Muscle of back (tissue), 11 donors: ENCODE data around the gene GTPBP4. TPM values are rescaled to one million over a fixed set of nuclear protein-coding genes. Genes with fewer than 3 reads are reported as not detected.
A peak's percentile ranks its signal among the peaks of the same experiment; 100 is the strongest.
"Not testable (repeated sequence)": the region's sequence is repeated elsewhere in the genome, so short reads cannot be mapped to it uniquely, and the experiment has no call there.

Source experiments
- DNase-seq, 3 donors: peaks; one replicate each; pipeline versions ENCODE4 v3.0.0 to v3.0.0-alpha.2; 2013
- polyA plus RNA-seq, 10 donors: library from polyadenylated mRNA; unstranded; fragments of 120-200 nt; gene quantifications; one replicate each; pipeline ENCODE4 v1.2.1, GENCODE V29; 2013; ENCODE audit not compliant: insufficient read length in 10 of 10

The GTPBP4 gene
- polyA plus RNA-seq, 10 donors: 37.4 to 55.4 (median 48.8) TPM

- peak in 2 of 3 donors; percentile 5 to 73 for DNase-seq
Observed at GRCh38 chr10:986881-987619, 1.2 kb upstream of the GTPBP4 start.

GRCh38 chr10:987620-987869, 689 bp upstream of the GTPBP4 start:
- DNase-seq: no peak

- no peak for DNase-seq
Observed at GRCh38 chr10:988667-989545, 672 bp downstream of the GTPBP4 start.

GRCh38 chr10:990808-991207, 2.6 kb downstream of the GTPBP4 start:
- no peak for DNase-seq

GRCh38 chr10:992467-992866, 4.2 kb downstream of the GTPBP4 start:
- no peak for DNase-seq

- peak; percentile 17 to 36 (median 27) for DNase-seq
Observed at GRCh38 chr10:992871-993270, 4.6 kb downstream of the GTPBP4 start.

- DNase-seq: no peak
Observed at GRCh38 chr10:994836-995558, 6.8 kb downstream of the GTPBP4 start.

- DNase-seq: no peak
Observed at GRCh38 chr10:995559-995926, 7.3 kb downstream of the GTPBP4 start.

- no peak for DNase-seq
Observed at GRCh38 chr10:996031-996430, 7.8 kb downstream of the GTPBP4 start.

- no peak for DNase-seq
Observed at GRCh38 chr10:997266-998022, 9.2 kb downstream of the GTPBP4 start.

GRCh38 chr10:1002425-1003006, 14.3 kb downstream of the GTPBP4 start:
- peak in 1 of 3 donors; percentile 13 for DNase-seq

- no peak for DNase-seq
Observed at GRCh38 chr10:1003884-1004670, 15.8 kb downstream of the GTPBP4 start.

GRCh38 chr10:1006573-1006972, 18.3 kb downstream of the GTPBP4 start:
- no peak for DNase-seq

- no peak for DNase-seq
Observed at GRCh38 chr10:1007583-1007982, 19.3 kb downstream of the GTPBP4 start.

- DNase-seq: no peak
Observed at GRCh38 chr10:1009071-1009494, 20.8 kb downstream of the GTPBP4 start.

GRCh38 chr10:1009947-1010346, 21.7 kb downstream of the GTPBP4 start:
- DNase-seq: not testable (repeated sequence)

GRCh38 chr10:1010703-1011102, 22.5 kb downstream of the GTPBP4 start:
- no peak for DNase-seq

- DNase-seq: no peak
Observed at GRCh38 chr10:1011696-1012095, 23.5 kb downstream of the GTPBP4 start.

- no peak for DNase-seq
Observed at GRCh38 chr10:1015688-1016087, 27.5 kb downstream of the GTPBP4 start.

GRCh38 chr10:1019362-1019761, 31.1 kb downstream of the GTPBP4 start:
- no peak for DNase-seq

GRCh38 chr10:1020460-1020859, 32.2 kb downstream of the GTPBP4 start:
- DNase-seq: no peak
